ENCODE results near the gene CCNL2.
"Not testable (repeated sequence)": the region's sequence is repeated elsewhere in the genome, so short reads cannot be mapped to it uniquely, and the experiment has no call there.

CCNL2 gene

GRCh38 chr1:1430992-1431844 lies 32.1 kb upstream of the CCNL2 start:
- TF ChIP-seq CTCF (IDR thresholded peaks at IDR 0.05; ENCODE audit: insufficient read depth, low read depth, low read length, missing control alignments), result no peak
- DNase-seq (ENCODE audit: low read depth), result no peak
- no peak overlapping the region for H3K4me3 ChIP-seq (ENCODE audit: low read length)

GRCh38 chr1:1430114-1430982 lies 31.2 kb upstream of the CCNL2 start:
- peak; percentile 22 for TF ChIP-seq CTCF (IDR thresholded peaks at IDR 0.05; ENCODE audit: insufficient read depth, low read depth, low read length, missing control alignments)

DNA sequence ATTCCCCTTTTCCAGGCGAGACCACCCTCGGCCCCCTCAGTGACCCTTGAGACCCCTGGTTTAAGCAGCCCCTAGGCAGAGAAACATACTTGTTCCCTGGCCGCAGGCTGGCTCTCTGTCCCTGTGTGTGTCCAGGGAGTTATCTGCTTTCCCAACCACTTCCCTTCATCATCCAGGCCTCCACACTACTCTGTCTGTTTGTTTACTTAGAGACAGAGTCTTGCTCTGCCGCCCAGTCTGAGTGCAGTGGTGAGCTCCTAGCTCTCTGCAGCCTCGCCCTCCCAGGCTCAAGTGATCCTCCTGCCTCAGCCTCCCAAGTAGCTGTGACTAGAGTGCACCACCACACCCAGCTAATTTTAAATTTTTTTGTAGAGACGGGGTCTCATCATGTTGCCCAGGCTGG lies 30.5 kb upstream of the CCNL2 start:
- no peak for TF ChIP-seq CTCF (IDR thresholded peaks at IDR 0.05; ENCODE audit: insufficient read depth, low read depth, low read length, missing control alignments)
- no peak for DNase-seq (ENCODE audit: low read depth)
- no peak overlapping the region for H3K4me3 ChIP-seq (ENCODE audit: low read length)

More at GRCh38 chr1:1430114-1430982, 31.2 kb upstream of the CCNL2 start:
- DNase-seq (ENCODE audit: low read depth), result no peak
- H3K4me3 ChIP-seq (ENCODE audit: low read length), result no peak overlapping the region

- not testable (repeated sequence) for H3K4me3 ChIP-seq (ENCODE audit: low read length); DNase-seq (ENCODE audit: low read depth)
Measured at GRCh38 chr1:1428967-1429366, 29.8 kb upstream of the CCNL2 start.

GRCh38 chr1:1428174-1428573 lies 29.0 kb upstream of the CCNL2 start:
- TF ChIP-seq CTCF (IDR thresholded peaks at IDR 0.05; ENCODE audit: insufficient read depth, low read depth, low read length, missing control alignments), result no peak
- DNase-seq (ENCODE audit: low read depth), result no peak
- H3K4me3 ChIP-seq (ENCODE audit: low read length), result no peak overlapping the region

DNA sequence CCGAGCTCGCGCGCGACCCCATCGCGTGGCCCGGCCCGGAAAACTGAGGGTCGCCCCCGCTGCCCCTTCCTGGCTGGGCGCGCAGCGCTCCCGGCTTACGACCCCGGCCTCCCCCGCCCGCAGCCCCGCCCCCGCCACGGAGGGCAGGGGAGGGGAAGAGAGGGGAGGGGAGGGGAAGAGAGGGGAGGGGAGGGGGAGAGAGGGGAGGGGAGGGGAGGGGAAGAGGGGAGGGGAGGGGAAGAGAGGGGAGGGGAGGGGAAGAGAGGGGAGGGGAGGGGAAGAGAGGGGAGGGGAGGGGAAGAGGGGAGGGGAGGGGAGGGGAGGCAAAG lies 28.6 kb upstream of the CCNL2 start:
- no peak for TF ChIP-seq CTCF (IDR thresholded peaks at IDR 0.05; ENCODE audit: insufficient read depth, low read depth, low read length, missing control alignments)

DNA sequence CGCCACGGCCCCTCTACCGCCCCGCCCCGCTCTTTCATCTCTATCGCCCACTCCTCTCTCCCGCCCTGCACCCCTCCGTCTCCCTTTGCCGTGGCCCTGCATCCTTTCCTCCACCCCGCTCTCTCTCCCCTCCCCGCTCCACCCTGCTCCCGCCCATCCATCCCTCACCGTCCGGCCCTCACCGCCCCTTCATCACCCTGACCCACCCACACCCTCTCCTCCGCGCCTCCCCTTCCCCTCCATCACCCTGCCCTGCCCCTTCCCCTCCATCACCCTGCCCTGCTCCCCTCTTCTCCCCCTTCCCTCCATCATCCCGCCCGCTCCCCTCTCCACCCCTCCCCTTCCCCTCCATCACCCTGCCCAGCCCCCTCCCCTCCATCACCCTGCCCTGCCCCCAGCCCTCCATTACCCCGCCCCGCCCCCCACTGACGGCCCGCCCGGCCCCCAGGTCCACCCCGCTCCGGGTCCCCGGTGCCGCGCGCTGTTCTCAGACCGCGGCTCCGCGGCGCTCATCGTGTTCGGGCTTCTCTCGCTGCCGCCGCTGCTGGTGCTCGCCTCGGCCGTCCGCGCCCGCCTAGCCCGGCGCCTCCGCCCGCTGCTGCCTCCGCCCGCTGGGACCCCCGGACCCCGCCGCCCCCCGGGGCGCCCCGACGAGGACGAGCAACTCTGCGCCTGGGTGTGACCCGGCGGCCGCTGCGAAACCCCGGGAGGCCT lies 28.1 kb upstream of the CCNL2 start:
- no peak for DNase-seq (ENCODE audit: low read depth)
- H3K4me3 ChIP-seq (ENCODE audit: low read length), result no peak overlapping the region
- no peak for TF ChIP-seq CTCF (IDR thresholded peaks at IDR 0.05; ENCODE audit: insufficient read depth, low read depth, low read length, missing control alignments)

More for the DNA sequence above, 28.6 kb upstream of the CCNL2 start:
- no peak for DNase-seq (ENCODE audit: low read depth)
- H3K4me3 ChIP-seq (ENCODE audit: low read length), result no peak overlapping the region

Data from epithelial cell of esophagus (primary cell).